H1 (cell line): ENCODE results near the gene CSRP1. TPM values are rescaled to one million over a fixed set of nuclear protein-coding genes. Genes with fewer than 3 reads are reported as not detected.

ENCODE experiments used
- CTCF ChIA-PET: fragments of 300-600 bp; sonication (Branson Sonifier 250); formaldehyde crosslinking; loops from one replicate; lab custom pipeline; 2021; ENCODE audit not compliant: partially characterized antibody; lab: Charles Lee
- POLR2A ChIA-PET: fragments of 300-600 bp; sonication (Branson Sonifier 250); formaldehyde crosslinking; loops from one replicate; lab custom pipeline; 2021; ENCODE audit warnings: inconsistent platforms; ENCODE audit not compliant: partially characterized antibody; lab: Charles Lee
- DNase-seq, 2 experiments: peaks; one replicate each; pipeline versions ENCODE4 v3.0.0 to v3.0.0-alpha.2; 2010 to 2022; ENCODE audit warnings: low spot score in 2 of 2, low read depth in 1 of 2, mixed read lengths in 1 of 2
- FAIRE-seq: peaks from 2 replicates; lab custom pipeline; 2011; peaks lifted over from hg19 to GRCh38; lab: Jason Lieb, UNC
- H2AFZ ChIP-seq: 2 replicates; pipeline ENCODE4 v1.8.1; 2012; ENCODE audit warnings: low read length, inconsistent platforms
- H2AK5ac ChIP-seq: 2 replicates; pipeline ENCODE4 v1.6.1; 2013; ENCODE audit warnings: low read depth, low read length
- H2BK120ac ChIP-seq: replicated peaks from 2 replicates; pipeline ENCODE3; 2013; ENCODE audit warnings: low read depth, low read length, inconsistent platforms
- H2BK12ac ChIP-seq: 2 replicates; pipeline ENCODE4 v1.6.1; 2013; ENCODE audit warnings: low read depth, low read length
- H2BK15ac ChIP-seq: 2 replicates; pipeline ENCODE4 v1.6.1; 2013; ENCODE audit warnings: low read length
- H2BK20ac ChIP-seq: 2 replicates; pipeline ENCODE4 v1.6.1; 2013; ENCODE audit warnings: low read length
- H2BK5ac ChIP-seq: 2 replicates; pipeline ENCODE4 v1.6.1; 2013; ENCODE audit warnings: low read depth, low read length
- H3K14ac ChIP-seq: 2 replicates; pipeline ENCODE4 v1.6.1; 2013; ENCODE audit warnings: inconsistent platforms; ENCODE audit not compliant: insufficient read length
- H3K18ac ChIP-seq: 2 replicates; pipeline ENCODE4 v1.6.1; 2013; ENCODE audit warnings: low read length; ENCODE audit errors: extremely low read depth
- H3K23ac ChIP-seq: 2 replicates; pipeline ENCODE4 v1.6.1; 2013; ENCODE audit warnings: inconsistent platforms; ENCODE audit not compliant: insufficient read length
- H3K23me2 ChIP-seq: 2 replicates; pipeline ENCODE4 v1.6.1; 2013; ENCODE audit warnings: low read depth, low read length
- H3K27ac ChIP-seq: 2 replicates; pipeline ENCODE4 v1.6.1; 2011; ENCODE audit warnings: low read depth, low read length, inconsistent platforms
- H3K27me3 ChIP-seq, 4 experiments: replicated peaks in 1 of 4; 1 replicate in 1 of 4; 2 replicates in 3 of 4; pipeline versions ENCODE4 v1.6.1 to v1.8.1; 2011 to 2013; ENCODE audit warnings: low read length in 3 of 4, mild to moderate bottlenecking in 3 of 4, inconsistent platforms in 2 of 4, mixed read lengths in 2 of 4, moderate library complexity in 1 of 4; ENCODE audit not compliant: control insufficient read depth in 3 of 4, insufficient read depth in 3 of 4; ENCODE audit errors: extremely low read depth in 1 of 4
- H3K36me3 ChIP-seq, 4 experiments: 2 replicates each; pipeline versions ENCODE4 v1.6.1 to v1.8.1; 2011 to 2013; ENCODE audit warnings: mild to moderate bottlenecking in 4 of 4, low read length in 3 of 4, moderate library complexity in 2 of 4, control low read depth in 1 of 4, inconsistent platforms in 1 of 4; ENCODE audit not compliant: insufficient read depth in 4 of 4, control insufficient read depth in 2 of 4
- H3K4ac ChIP-seq: replicated peaks from 2 replicates; pipeline ENCODE3; 2013; ENCODE audit warnings: low read length, low read depth, mixed read lengths, inconsistent platforms; ENCODE audit not compliant: insufficient read length
- H3K4me1 ChIP-seq, 4 experiments: replicated peaks in 1 of 4; 1 replicate in 1 of 4; 2 replicates in 3 of 4; pipeline versions ENCODE4 v1.6.1 to v1.8.1; 2011 to 2013; ENCODE audit warnings: low read length in 3 of 4, inconsistent platforms in 2 of 4, mixed read lengths in 1 of 4; ENCODE audit not compliant: insufficient read depth in 4 of 4, control insufficient read depth in 3 of 4
- H3K4me2 ChIP-seq, 2 experiments: 2 replicates each; pipeline versions ENCODE4 v1.6.1 to v1.8.1; 2011 to 2013; ENCODE audit warnings: low read depth in 2 of 2, low read length in 2 of 2, control low read depth in 1 of 2, inconsistent platforms in 1 of 2, mild to moderate bottlenecking in 1 of 2; ENCODE audit not compliant: insufficient read depth in 1 of 2
- H3K4me3 ChIP-seq, 4 experiments: fragments of 200-600, 300-600 bp in 1 of 4; sonication (generic), shearing (Covaris generic), sonication (Bioruptor Twin) in 1 of 4; 2 replicates each; pipeline versions ENCODE4 v1.5.1 to v1.8.1; 2011 to 2016; ENCODE audit warnings: low read length in 4 of 4, low read depth in 3 of 4, control low read depth in 2 of 4, inconsistent platforms in 2 of 4, mild to moderate bottlenecking in 2 of 4, mixed read lengths in 1 of 4, moderate library complexity in 1 of 4; ENCODE audit not compliant: insufficient read depth in 2 of 4; ENCODE audit errors: extremely low read depth in 1 of 4
- H3K56ac ChIP-seq: replicated peaks from 2 replicates; pipeline ENCODE3; 2013; ENCODE audit warnings: low read depth, mild to moderate bottlenecking, mixed read lengths, low read length, inconsistent platforms; ENCODE audit not compliant: insufficient read length
- H3K79me1 ChIP-seq: 2 replicates; pipeline ENCODE4 v1.6.1; 2013; ENCODE audit warnings: low read depth, low read length, control low read depth
- H3K79me2 ChIP-seq, 2 experiments: 2 replicates each; pipeline versions ENCODE4 v1.6.1 to v1.8.1; 2012 to 2013; ENCODE audit warnings: low read length in 2 of 2, mild to moderate bottlenecking in 2 of 2, inconsistent platforms in 1 of 2; ENCODE audit not compliant: insufficient read depth in 2 of 2, control insufficient read depth in 1 of 2
- H3K9ac ChIP-seq, 4 experiments: replicated peaks in 1 of 4; 1 replicate in 1 of 4; 2 replicates in 3 of 4; pipeline versions ENCODE4 v1.6.1 to v1.8.1; 2011 to 2013; ENCODE audit warnings: low read depth in 3 of 4, low read length in 3 of 4, control low read depth in 2 of 4, mild to moderate bottlenecking in 2 of 4, moderate library complexity in 2 of 4, inconsistent platforms in 1 of 4; ENCODE audit errors: extremely low read depth in 1 of 4
- H3K9me3 ChIP-seq, 2 experiments: 2 replicates each; pipeline versions ENCODE4 v1.6.1 to v1.8.1; 2012 to 2013; ENCODE audit warnings: mild to moderate bottlenecking in 2 of 2, moderate library complexity in 2 of 2, control low read depth in 1 of 2, inconsistent platforms in 1 of 2, low read depth in 1 of 2, low read length in 1 of 2, mixed read lengths in 1 of 2; ENCODE audit not compliant: insufficient read depth in 2 of 2
- H4K20me1 ChIP-seq, 2 experiments: replicated peaks in 1 of 2; 2 replicates each; pipeline versions ENCODE3 to v1.8.1; 2011 to 2013; ENCODE audit warnings: inconsistent platforms in 2 of 2, low read length in 2 of 2, mild to moderate bottlenecking in 1 of 2; ENCODE audit not compliant: insufficient read depth in 2 of 2, control insufficient read depth in 1 of 2
- H4K5ac ChIP-seq: 2 replicates; pipeline ENCODE4 v1.6.1; 2013; ENCODE audit warnings: low read length, low read depth, mixed read lengths, inconsistent platforms; ENCODE audit not compliant: insufficient read length
- H4K8ac ChIP-seq: 2 replicates; pipeline ENCODE4 v1.8.0; 2013; ENCODE audit warnings: mild to moderate bottlenecking, moderate library complexity, low read length, inconsistent platforms; ENCODE audit not compliant: insufficient read depth; ENCODE audit errors: extremely low read depth
- H4K91ac ChIP-seq: replicated peaks from 2 replicates; pipeline ENCODE3; 2013; ENCODE audit warnings: low read length, mixed read lengths, inconsistent platforms; ENCODE audit not compliant: insufficient read length
- CHD2 ChIP-seq: IDR thresholded peaks from 2 replicates; pipeline ENCODE4 v1.6.1; 2012; ENCODE audit warnings: low read length, improper control_type of control experiment
- PHF8 ChIP-seq: fragments of 200-600 bp; sonication (generic); conservative IDR thresholded peaks from 2 replicates; pipeline ENCODE4 v1.7.1; 2012; ENCODE audit warnings: low read depth, mild to moderate bottlenecking, inconsistent platforms, low read length, moderate library complexity
- RAD21 ChIP-seq, 2 experiments: IDR thresholded peaks in 1 of 2; conservative IDR thresholded peaks in 1 of 2; 2 replicates each; pipeline ENCODE4 v1.6.1; 2011; ENCODE audit warnings: low read depth in 2 of 2, low read length in 2 of 2, improper control_type of control experiment in 1 of 2, inconsistent platforms in 1 of 2, mild to moderate bottlenecking in 1 of 2, moderate library complexity in 1 of 2
- TEAD4 ChIP-seq: IDR thresholded peaks from 2 replicates; pipeline ENCODE4 v1.6.1; 2012; ENCODE audit warnings: low read depth, low read length, inconsistent platforms, mixed read lengths
- WGBS, 2 experiments: shearing (Covaris generic) in 1 of 2; methylation state at CpG; one replicate each; pipeline versions ENCODE4 v1.1.6 to v1.1.7; 2013 to 2015; ENCODE audit warnings: low lambda C conversion rate in 2 of 2, mixed read lengths in 2 of 2, inconsistent platforms in 1 of 2, low coverage in 1 of 2, missing lambda C conversion rate in 1 of 2; ENCODE audit not compliant: insufficient replicate concordance in 2 of 2, insufficient coverage in 1 of 2, insufficient read length in 1 of 2; ENCODE audit errors: extremely low coverage in 1 of 2, missing lambda C conversion rate in 1 of 2; 5-methylcytosine and 5-hydroxymethylcytosine counted together
- polyA plus RNA-seq, 7 experiments: library from polyadenylated mRNA; depleted of rRNA in 3 of 7; stranded (reverse) in 5 of 7; unstranded in 2 of 7; fragments of >200 nt in 5 of 7; fragments of 200-250 nt in 2 of 7; gene quantifications; 1 replicate in 5 of 7; 2 replicates in 1 of 7; 4 replicates in 1 of 7; pipeline versions ENCODE4 v1.2.1 to v1.2.3, GENCODE V29; 2011 to 2013; ENCODE audit warnings: missing spikeins in 2 of 7, mixed read lengths in 2 of 7
- total RNA-seq: library from RNA; stranded (reverse); fragmentation: NEBNext Ultra II Directional; extraction: Animal tissue kit (Norgen Biotek cat#: 25700); gene quantifications from 2 replicates; pipeline ENCODE4 v1.2.1, GENCODE V29; 2021

The CSRP1 gene
- total and polyA plus RNA-seq, 2 of the 8 experiments (the other 6 are each of a cell fraction or from before 2014, with no cell fraction given): 14.2 to 22.3 TPM

DNA sequence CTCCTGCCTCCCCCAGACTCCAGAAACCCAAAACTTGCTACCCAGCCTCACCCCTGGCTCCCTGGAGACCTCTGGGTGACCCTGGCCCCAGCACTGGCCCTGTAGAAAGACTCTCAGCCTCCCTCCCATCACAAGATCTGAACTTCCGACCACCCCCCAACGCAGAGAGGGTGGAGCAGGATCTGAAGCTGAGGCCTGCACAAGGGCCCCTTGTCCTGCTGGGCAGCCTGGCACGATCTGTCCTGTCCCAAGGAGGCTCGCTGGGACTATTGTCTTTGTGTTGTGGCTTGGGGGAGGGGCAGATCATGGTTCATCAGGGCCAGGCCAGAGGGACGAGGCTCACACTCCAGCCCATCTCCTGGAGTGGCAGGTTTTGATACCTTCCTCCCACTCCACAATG is 57.9 kb downstream of the CSRP1 start:
- peak overlapping the region; percentile 72; the same call in 1 of the 2 replicates for H2BK12ac ChIP-seq
- H2BK15ac ChIP-seq: 0 out of 2 replicates have a peak overlapping the region, but pooled peaks have one; percentile 88
- H2AK5ac ChIP-seq: no peak overlapping the region; the same call in 1 of the 2 replicates
- WGBS, 2 experiments: 77% methylated on average over 4 of the region's 5 CpGs; no CpG with 5 or more reads in 1 of the 2 experiments
- no peak overlapping the region for H3K9ac ChIP-seq
- H3K79me1 ChIP-seq: no peaks in the 10 kb centered on the region
- H3K27ac ChIP-seq: no peak overlapping the region
- H3K56ac ChIP-seq: no peak overlapping the region
- peak overlapping the region; percentile 88 for H4K91ac ChIP-seq
- no peaks in the 10 kb centered on the region for H3K36me3 ChIP-seq
- no peak overlapping the region for H4K5ac ChIP-seq
- no peaks in the 10 kb centered on the region for H3K79me2 ChIP-seq
- no peak for FAIRE-seq
- no peak overlapping the region for H3K23ac ChIP-seq
- H4K20me1 ChIP-seq: no peaks in the 10 kb centered on the region
- H3K27me3 ChIP-seq: no peaks in the 10 kb centered on the region; a peak in 1 of 7 replicates
- H2BK120ac ChIP-seq: no peak overlapping the region
- peak overlapping the region; percentile 82; the same call in 1 of the 2 replicates for H2BK5ac ChIP-seq
- no peaks in the 10 kb centered on the region for H3K9me3 ChIP-seq
- H3K23me2 ChIP-seq: no peaks in the 10 kb centered on the region
- H3K14ac ChIP-seq: no peak overlapping the region
- no peak overlapping the region for H3K4me2 ChIP-seq
- peak overlapping the region; percentile 42; the same call in 1 of the 2 replicates for H3K18ac ChIP-seq
- ChIA-PET POLR2A (interaction anchor here (1.0 to 3.3 kb wide), 6 partner anchors 12 to 380 kb away, joined by 3 to 17 read pairs (median 7); partner anchors contain the start of genes IPO9 and PHLDA3), CTCF (interaction anchor here (0.6 to 12.4 kb wide), 21 partner anchors 10 to 91 kb away, joined by 3 to 171 read pairs (median 6); no protein-coding TSS in a partner anchor)
- H3K4me1 ChIP-seq: peaks cover 4 to 20% (median 14%) of the 10 kb centered on the region in 4 experiments
- peak overlapping the region; percentile 82; the same call in 1 of the 2 replicates for H2BK20ac ChIP-seq
- no peak overlapping the region for H3K4ac ChIP-seq
- H4K8ac ChIP-seq: peak overlapping the region; percentile 17; the same call in 1 of the 2 replicates
- no peak overlapping the region for H3K4me3 ChIP-seq
- 0 out of 2 replicates have a peak overlapping the region, but pooled peaks have one; percentile 28 for H2AFZ ChIP-seq
- no peak for DNase-seq
- TF ChIP-seq TEAD4: no peak
- no peak for TF ChIP-seq PHF8
- TF ChIP-seq CHD2: no peak
- no peak for TF ChIP-seq RAD21 (IDR thresholded peaks at IDR 0.05 in 1 of 2, conservative IDR thresholded peaks at IDR 0.05 in 1 of 2; ENCODE audit: low read depth in 2 of 2, low read length in 2 of 2)
